Measurements from ENCODE around the gene RAP2B.

Gene RAP2B

DNA sequence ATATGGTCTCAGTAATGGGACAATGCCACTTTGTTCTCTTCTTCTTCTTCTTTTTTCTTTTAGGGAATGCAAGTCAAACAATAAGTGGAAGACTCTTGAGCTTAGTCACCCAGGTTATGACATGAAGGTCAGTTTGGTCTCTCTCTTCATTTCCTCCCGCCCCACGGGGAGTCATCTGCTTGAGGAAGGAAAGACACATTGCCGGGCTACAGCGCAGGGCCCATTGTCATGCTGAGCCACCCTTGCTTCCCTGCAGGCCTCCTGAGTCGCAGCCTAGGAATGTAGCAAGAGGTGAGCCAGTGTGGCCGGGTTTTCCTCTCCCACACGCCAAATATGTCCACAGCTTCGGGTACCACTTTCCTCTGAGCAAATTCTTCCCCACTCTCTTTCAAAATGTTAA, 47.6 kb downstream of the RAP2B start:
- no peak overlapping the region for H3K4me3 ChIP-seq (ENCODE audit: low read depth, low read length)
- DNase-seq: no peak
- H3K36me3 ChIP-seq: no peaks in the 10 kb centered on the region
- H3K4me1 ChIP-seq: no peaks in the 10 kb centered on the region
- H3K27me3 ChIP-seq: no peaks in the 10 kb centered on the region
- H3K9me3 ChIP-seq: no peaks in the 10 kb centered on the region
- TF ChIP-seq, protein P1, sequence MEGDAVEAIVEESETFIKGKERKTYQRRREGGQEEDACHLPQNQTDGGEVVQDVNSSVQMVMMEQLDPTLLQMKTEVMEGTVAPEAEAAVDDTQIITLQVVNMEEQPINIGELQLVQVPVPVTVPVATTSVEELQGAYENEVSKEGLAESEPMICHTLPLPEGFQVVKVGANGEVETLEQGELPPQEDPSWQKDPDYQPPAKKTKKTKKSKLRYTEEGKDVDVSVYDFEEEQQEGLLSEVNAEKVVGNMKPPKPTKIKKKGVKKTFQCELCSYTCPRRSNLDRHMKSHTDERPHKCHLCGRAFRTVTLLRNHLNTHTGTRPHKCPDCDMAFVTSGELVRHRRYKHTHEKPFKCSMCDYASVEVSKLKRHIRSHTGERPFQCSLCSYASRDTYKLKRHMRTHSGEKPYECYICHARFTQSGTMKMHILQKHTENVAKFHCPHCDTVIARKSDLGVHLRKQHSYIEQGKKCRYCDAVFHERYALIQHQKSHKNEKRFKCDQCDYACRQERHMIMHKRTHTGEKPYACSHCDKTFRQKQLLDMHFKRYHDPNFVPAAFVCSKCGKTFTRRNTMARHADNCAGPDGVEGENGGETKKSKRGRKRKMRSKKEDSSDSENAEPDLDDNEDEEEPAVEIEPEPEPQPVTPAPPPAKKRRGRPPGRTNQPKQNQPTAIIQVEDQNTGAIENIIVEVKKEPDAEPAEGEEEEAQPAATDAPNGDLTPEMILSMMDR (IDR thresholded peaks at IDR 0.05; ENCODE audit: low read depth, low read length): no peak

DNA sequence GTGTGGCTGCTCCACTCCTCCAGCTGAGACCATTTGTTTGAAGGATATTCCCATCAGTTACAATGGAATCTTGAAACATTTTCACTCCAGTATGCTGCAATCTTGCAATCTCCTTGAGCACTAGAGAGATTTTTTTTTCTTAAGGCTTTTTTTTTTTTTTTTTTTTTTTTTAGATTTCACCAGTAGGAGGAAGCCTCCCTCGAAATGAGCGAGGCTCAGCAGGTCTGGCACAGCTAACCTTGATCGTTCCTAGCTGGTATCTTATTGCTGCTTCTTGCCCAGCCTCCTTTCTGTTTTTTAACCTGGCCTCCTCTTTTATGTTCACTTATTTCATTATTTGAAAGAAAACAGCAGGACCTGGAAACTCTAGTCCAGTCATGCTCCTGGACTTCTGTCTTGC, 48.1 kb downstream of the RAP2B start:
- no peak overlapping the region for H3K4me3 ChIP-seq (ENCODE audit: low read depth, low read length)
- no peak for DNase-seq
- H3K4me1 ChIP-seq: no peaks in the 10 kb centered on the region
- no peaks in the 10 kb centered on the region for H3K27me3 ChIP-seq
- H3K9me3 ChIP-seq: no peaks in the 10 kb centered on the region
- H3K36me3 ChIP-seq: no peaks in the 10 kb centered on the region
- TF ChIP-seq, protein P1 (IDR thresholded peaks at IDR 0.05; ENCODE audit: low read depth, low read length): no peak

DNA sequence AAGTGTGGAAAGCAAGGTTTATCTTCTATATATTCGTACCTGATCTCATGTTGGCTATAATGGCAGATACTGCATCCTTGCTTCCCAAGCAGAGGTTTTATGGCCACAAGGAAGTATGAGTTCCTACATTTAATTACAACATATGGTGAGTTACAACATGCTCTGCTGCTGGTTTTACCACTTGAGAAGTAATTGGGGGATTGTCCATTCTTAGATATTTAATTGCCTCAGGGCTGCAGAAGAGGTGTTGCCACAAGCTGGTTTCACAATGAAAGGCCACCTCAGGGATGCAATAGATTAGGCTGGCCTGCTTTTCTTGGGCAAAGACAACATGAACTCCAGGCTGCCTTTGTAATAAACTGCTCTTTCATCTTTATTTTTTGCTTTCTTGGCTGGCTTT, 48.6 kb downstream of the RAP2B start:
- no peak for DNase-seq
- H3K9me3 ChIP-seq: no peaks in the 10 kb centered on the region; the same call in 1 of the 2 replicates
- no peaks in the 10 kb centered on the region for H3K4me1 ChIP-seq
- TF ChIP-seq, protein P1 (IDR thresholded peaks at IDR 0.05; ENCODE audit: low read depth, low read length): no peak
- no peaks in the 10 kb centered on the region for H3K27me3 ChIP-seq
- H3K36me3 ChIP-seq: no peaks in the 10 kb centered on the region
- H3K4me3 ChIP-seq (ENCODE audit: low read depth, low read length): no peak overlapping the region

DNA sequence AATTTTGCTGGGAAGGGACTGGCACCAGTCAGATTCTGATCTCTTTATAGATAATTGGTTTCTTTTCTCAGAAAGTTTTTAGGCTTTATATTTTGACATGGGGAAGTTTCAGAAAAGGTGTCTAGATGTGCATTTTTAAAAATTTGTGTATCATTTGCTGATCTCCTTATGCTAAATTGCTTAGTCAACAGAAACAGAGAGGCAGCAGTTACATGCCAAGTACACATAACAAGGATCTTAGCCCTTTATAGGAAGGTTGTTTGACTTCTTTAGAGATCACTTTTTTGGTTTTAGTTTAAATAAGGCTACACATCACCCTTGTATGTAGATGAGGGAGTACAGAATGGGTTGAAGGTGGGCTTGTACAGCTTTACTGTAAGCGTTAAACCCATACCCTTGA, 53.5 kb downstream of the RAP2B start:
- H3K9me3 ChIP-seq: no peaks in the 10 kb centered on the region; the same call in 1 of the 2 replicates
- TF ChIP-seq, protein P1 (IDR thresholded peaks at IDR 0.05; ENCODE audit: low read depth, low read length): no peak
- H3K4me1 ChIP-seq: no peaks in the 10 kb centered on the region
- H3K27me3 ChIP-seq: no peaks in the 10 kb centered on the region
- no peak overlapping the region for H3K4me3 ChIP-seq (ENCODE audit: low read depth, low read length)
- no peaks in the 10 kb centered on the region for H3K36me3 ChIP-seq
- DNase-seq: no peak

DNA sequence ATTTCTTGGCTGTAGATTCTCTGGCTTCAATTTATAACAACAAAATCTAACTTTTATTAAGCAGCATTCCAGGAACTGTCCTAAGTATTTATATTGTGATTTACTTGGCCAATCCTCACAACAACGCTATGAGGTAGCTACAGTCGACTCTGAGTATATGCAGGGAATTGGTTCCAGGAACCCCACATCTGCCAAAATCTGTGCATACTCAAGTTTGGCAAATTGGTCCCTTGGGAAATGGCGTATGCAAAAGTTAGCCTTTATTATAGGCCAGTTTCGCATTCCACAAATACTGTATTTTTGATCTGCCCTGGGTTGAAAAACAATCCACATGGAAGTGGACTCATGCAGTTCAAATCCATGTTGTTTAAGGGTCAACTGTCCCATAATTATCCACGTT, 53.9 kb downstream of the RAP2B start:
- no peaks in the 10 kb centered on the region for H3K27me3 ChIP-seq
- TF ChIP-seq, protein P1 (IDR thresholded peaks at IDR 0.05; ENCODE audit: low read depth, low read length): no peak
- H3K36me3 ChIP-seq: no peaks in the 10 kb centered on the region
- H3K4me3 ChIP-seq (ENCODE audit: low read depth, low read length): no peak overlapping the region
- DNase-seq: no peak
- H3K9me3 ChIP-seq: no peaks in the 10 kb centered on the region; the same call in 1 of the 2 replicates
- no peaks in the 10 kb centered on the region for H3K4me1 ChIP-seq

DNA sequence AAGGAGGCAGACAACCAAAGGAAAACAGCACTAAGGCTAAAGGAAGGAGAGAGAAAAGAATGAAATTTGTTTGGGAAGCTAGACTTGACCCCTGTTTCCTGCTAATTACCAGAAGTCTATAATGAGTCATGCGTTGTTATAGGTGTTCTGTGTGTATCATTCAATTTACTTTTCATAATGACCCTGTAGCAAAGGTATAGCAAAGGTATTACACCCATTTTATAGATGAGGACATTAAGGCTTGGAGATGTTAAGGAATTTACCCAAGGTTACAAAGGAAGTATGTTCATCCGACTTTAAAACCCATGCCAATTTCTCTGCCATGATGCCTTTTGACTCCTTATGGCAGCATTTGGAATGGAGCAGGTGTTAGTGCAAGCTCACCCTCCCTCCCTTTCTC, 54.9 kb downstream of the RAP2B start:
- Histone ChIP-seq H3K4me3 (ENCODE audit: low read depth, low read length) (no peak overlapping the region), H3K27me3 (no peaks in the 10 kb centered on the region), H3K9me3 (no peaks in the 10 kb centered on the region; the same call in 1 of the 2 replicates), H3K36me3 (no peaks in the 10 kb centered on the region), H3K4me1 (no peaks in the 10 kb centered on the region)
- DNase-seq: no peak
- TF ChIP-seq, protein P1 (IDR thresholded peaks at IDR 0.05; ENCODE audit: low read depth, low read length): no peak
